ENCODE results near the gene ERN1. TPM values are rescaled to one million over a fixed set of nuclear protein-coding genes. Genes with fewer than 3 reads are reported as not detected.

Gene ERN1
- polyA plus RNA-seq, 3 donors, result 11.0 to 27.5 (median 13.7) TPM

- Histone ChIP-seq H2AFZ (ENCODE audit: insufficient read depth, low read depth, low read length, poor library complexity, severe bottlenecking) (no peak overlapping the region), H4K20me1 (ENCODE audit: insufficient read depth, low read length) (peaks cover 4% of the 10 kb centered on the region), H3K27me3 (ENCODE audit: control insufficient read depth in 2 of 2, insufficient read depth in 2 of 2, low read length in 2 of 2) (no peaks in the 10 kb centered on the region), H3K4me2 (replicated peaks; ENCODE audit: extremely low read depth, low read length, poor library complexity, severe bottlenecking) (no peak overlapping the region), H3K27ac (ENCODE audit: low read depth in 1 of 2, low read length in 2 of 2) (peak overlapping the region in 1 of 2 donors; percentile 43), H3K4me1 (ENCODE audit: control insufficient read depth in 1 of 2, insufficient read depth in 2 of 2, low read length in 2 of 2) (peaks cover 26 to 29% of the 10 kb centered on the region in 2 donors), H3K4me3 (replicated peaks in 1 of 3; ENCODE audit: low read depth in 2 of 3, low read length in 3 of 3) (no peak overlapping the region), H3K9me3 (replicated peaks in 1 of 2; ENCODE audit: control insufficient read depth in 1 of 2, insufficient read depth in 1 of 2, low read length in 2 of 2) (no peaks in the 10 kb centered on the region), H3K9ac (ENCODE audit: insufficient read depth, low read length, poor library complexity, severe bottlenecking) (no peak overlapping the region), H3K36me3 (replicated peaks in 1 of 2; ENCODE audit: control insufficient read depth in 1 of 2, insufficient read depth in 2 of 2, low read length in 2 of 2) (peaks cover 14 to 40% of the 10 kb centered on the region in 2 donors), H3K79me2 (ENCODE audit: insufficient read depth, low read length) (peaks cover 24% of the 10 kb centered on the region)
- WGBS (ENCODE audit: insufficient coverage), result 64% methylated on average over 1 of the region's 4 CpGs
- DNase-seq, result peak in 2 of 3 donors; percentile 18 to 20
- Mint-ChIP-seq H3K4me3 (no peak overlapping the region), H3K27me3 (ENCODE audit: low read depth in 3 of 3) (no peaks in the 10 kb centered on the region), H3K4me1 (peaks cover 24% of the 10 kb centered on the region), H3K27ac (peak overlapping the region in 5 of 7 donors; percentile 11 to 74 (median 56)), H3K9me3 (no peaks in the 10 kb centered on the region), H3K36me3 (peaks cover 32 to 39% of the 10 kb centered on the region in 2 donors)
- intact Hi-C loops (cut with micrococcal nuclease), result loop anchor here in 1 of 2 donors (5.0 kb wide), 3 partner anchors 34 to 134 kb away; partner anchors contain the start of gene TEX2
- peak; percentile 10 for TF ChIP-seq CTCF (IDR thresholded peaks at IDR 0.05)
Measured at GRCh38 chr17:64148699-64149098, 18.8 kb upstream of the ERN1 start.

DNA sequence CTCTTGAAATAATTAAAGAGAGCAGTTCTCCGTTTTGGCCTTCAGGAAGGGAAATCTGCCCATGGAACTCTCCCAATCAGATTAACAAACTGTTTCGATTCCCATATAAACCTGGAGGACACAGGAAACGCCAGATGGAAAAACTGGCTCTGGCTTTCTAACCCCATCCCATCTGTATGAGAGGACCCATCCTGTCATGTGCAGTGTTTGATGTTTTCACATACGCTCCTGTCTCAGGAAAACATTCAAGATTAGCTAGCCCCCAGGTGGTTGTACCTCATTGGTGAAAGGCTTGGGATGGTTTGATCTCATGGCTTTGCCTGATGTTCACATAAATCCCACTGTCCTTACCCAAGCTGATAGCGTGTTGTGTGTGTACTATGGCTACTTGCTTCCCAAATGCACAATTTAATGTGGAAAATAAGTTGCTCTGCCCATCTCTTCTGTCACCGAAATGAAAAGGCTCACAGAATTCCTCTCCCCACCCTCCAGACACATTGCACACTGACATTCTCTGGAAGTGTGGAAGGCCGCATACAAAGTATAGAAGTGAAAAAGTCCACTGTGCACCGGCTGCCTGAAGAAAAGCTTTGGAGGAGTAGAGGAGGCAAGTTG lies 18.2 kb upstream of the ERN1 start:
- peaks cover 24% of the 10 kb centered on the region for H3K79me2 ChIP-seq (ENCODE audit: insufficient read depth, low read length)
- Mint-ChIP-seq H3K4me1 (peaks cover 24% of the 10 kb centered on the region), H3K4me3 (no peak overlapping the region), H3K27me3 (ENCODE audit: low read depth in 3 of 3) (no peaks in the 10 kb centered on the region), H3K9me3 (no peaks in the 10 kb centered on the region), H3K36me3 (peaks cover 26 to 33% of the 10 kb centered on the region in 2 donors), H3K27ac (peak overlapping the region in 5 of 7 donors; percentile 3 to 56 (median 44))
- WGBS (ENCODE audit: insufficient coverage), result 100% methylated on average over 1 of the region's 8 CpGs
- intact Hi-C loops (cut with micrococcal nuclease), result loop anchor here in 1 of 2 donors (5.0 kb wide), 3 partner anchors 34 to 134 kb away; partner anchors contain the start of gene TEX2
- no peaks in the 10 kb centered on the region for H3K27me3 ChIP-seq (ENCODE audit: control insufficient read depth in 2 of 2, insufficient read depth in 2 of 2, low read length in 2 of 2)
- H3K4me2 ChIP-seq (replicated peaks; ENCODE audit: extremely low read depth, low read length, poor library complexity, severe bottlenecking), result no peak overlapping the region
- peaks cover 26 to 29% of the 10 kb centered on the region in 2 donors for H3K4me1 ChIP-seq (ENCODE audit: control insufficient read depth in 1 of 2, insufficient read depth in 2 of 2, low read length in 2 of 2)
- no peaks in the 10 kb centered on the region for H3K9me3 ChIP-seq (replicated peaks in 1 of 2; ENCODE audit: control insufficient read depth in 1 of 2, insufficient read depth in 1 of 2, low read length in 2 of 2)
- DNase-seq, result no peak
- no peak overlapping the region for H3K4me3 ChIP-seq (replicated peaks in 1 of 3; ENCODE audit: low read depth in 2 of 3, low read length in 3 of 3)
- H3K27ac ChIP-seq (ENCODE audit: low read depth in 1 of 2, low read length in 2 of 2), result peak overlapping the region in 1 of 2 donors; percentile 43
- TF ChIP-seq CTCF (IDR thresholded peaks at IDR 0.05), result no peak
- no peak overlapping the region for H3K9ac ChIP-seq (ENCODE audit: insufficient read depth, low read length, poor library complexity, severe bottlenecking)
- peaks cover 4% of the 10 kb centered on the region for H4K20me1 ChIP-seq (ENCODE audit: insufficient read depth, low read length)
- H3K36me3 ChIP-seq (replicated peaks in 1 of 2; ENCODE audit: control insufficient read depth in 1 of 2, insufficient read depth in 2 of 2, low read length in 2 of 2), result peaks cover 10 to 34% of the 10 kb centered on the region in 2 donors
- H2AFZ ChIP-seq (ENCODE audit: insufficient read depth, low read depth, low read length, poor library complexity, severe bottlenecking), result no peak overlapping the region
